Measurements from ENCODE around the gene MCM8.
A peak's percentile ranks its signal among the peaks of the same experiment; 100 is the strongest.

MCM8 gene

DNA sequence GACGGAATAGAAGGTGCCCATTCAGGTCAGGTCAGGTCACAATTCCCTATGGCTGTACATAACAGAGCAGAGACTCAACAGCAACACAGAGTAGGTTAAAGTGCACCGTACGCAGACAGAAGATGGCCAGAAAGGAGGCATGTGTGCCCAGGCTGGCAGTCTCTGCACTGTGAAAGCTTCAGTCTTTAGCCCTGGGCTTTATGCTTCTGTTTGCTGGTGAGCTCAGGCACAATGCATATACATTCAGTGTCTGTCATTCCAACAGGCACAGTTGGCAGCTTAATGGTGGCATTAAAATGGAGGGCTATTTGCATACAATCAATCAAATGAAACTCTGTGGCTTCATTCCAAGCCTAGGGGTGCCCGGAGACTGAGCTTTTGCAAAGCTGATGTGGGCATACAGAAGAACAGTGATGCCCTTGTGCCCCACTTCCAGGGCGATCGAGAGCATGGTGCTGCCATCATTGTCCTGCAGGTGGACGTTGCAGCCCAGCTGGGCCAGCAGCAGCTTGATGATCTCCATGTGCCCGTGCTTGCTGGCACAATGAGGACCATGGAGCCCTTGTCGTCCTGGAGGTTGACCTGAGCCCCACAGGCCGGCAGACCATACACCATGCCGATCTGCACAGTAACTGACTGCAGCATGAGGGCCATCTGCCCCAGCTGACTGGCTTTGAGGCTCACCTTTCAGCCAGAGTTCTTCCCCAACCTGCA is 22.5 kb upstream of the MCM8 start:
- H3K9me3 Mint-ChIP-seq, result no peaks in the 10 kb centered on the region
- H3K4me3 Mint-ChIP-seq, result no peak overlapping the region
- H3K4me1 Mint-ChIP-seq, result no peaks in the 10 kb centered on the region
- TF ChIP-seq, protein P1, sequence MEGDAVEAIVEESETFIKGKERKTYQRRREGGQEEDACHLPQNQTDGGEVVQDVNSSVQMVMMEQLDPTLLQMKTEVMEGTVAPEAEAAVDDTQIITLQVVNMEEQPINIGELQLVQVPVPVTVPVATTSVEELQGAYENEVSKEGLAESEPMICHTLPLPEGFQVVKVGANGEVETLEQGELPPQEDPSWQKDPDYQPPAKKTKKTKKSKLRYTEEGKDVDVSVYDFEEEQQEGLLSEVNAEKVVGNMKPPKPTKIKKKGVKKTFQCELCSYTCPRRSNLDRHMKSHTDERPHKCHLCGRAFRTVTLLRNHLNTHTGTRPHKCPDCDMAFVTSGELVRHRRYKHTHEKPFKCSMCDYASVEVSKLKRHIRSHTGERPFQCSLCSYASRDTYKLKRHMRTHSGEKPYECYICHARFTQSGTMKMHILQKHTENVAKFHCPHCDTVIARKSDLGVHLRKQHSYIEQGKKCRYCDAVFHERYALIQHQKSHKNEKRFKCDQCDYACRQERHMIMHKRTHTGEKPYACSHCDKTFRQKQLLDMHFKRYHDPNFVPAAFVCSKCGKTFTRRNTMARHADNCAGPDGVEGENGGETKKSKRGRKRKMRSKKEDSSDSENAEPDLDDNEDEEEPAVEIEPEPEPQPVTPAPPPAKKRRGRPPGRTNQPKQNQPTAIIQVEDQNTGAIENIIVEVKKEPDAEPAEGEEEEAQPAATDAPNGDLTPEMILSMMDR (IDR thresholded peaks at IDR 0.05; ENCODE audit: unreplicated experiment in 3 of 3), result no peak
- no peaks in the 10 kb centered on the region for H3K36me3 Mint-ChIP-seq (ENCODE audit: low read depth)
- H3K27me3 Mint-ChIP-seq (ENCODE audit: low read depth), result peaks cover 13% of the 10 kb centered on the region
- H3K27ac Mint-ChIP-seq, result no peak overlapping the region

DNA sequence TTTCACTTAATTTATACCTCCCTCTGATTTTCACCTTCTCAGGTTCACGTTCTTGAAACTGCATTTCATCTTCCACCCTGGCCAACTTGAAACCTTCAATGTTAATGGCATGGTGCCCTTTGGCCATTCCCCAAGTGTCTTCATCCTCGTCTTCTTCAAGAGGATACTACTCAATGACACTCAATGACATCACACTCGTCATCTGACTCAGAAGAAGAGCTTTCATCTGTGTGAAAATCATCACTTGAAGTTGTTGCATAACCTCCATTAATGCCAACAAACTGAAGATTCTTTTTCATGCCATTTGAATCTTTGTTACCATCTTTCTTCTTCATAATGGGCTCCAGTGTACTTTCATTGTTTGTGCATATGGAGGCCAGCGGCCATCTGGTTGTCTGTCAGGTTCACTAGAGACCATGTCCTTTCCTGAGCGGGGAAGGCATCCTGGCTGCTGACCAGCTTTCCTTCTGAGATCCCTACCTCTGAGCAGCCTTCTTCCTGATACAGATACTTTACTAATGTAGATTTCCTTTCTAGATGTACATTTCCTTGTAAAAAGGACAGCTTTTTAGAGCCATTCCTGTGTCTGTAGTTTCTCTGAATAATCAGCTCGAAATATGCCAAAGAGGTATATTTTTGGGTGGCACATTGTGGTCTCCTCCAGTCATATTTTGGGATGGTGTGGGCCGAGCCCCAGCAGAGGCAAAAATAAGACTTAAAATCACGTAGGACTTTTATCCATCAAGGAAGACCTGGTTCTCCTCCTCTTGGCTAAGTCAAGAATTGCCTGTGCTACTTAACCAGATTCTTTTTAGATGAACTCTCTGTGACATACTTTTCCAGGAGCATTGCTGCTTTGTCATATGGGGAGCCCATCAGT is 21.4 kb upstream of the MCM8 start:
- H3K9me3 Mint-ChIP-seq, result no peaks in the 10 kb centered on the region
- TF ChIP-seq, protein P1 (IDR thresholded peaks at IDR 0.05; ENCODE audit: unreplicated experiment in 3 of 3), result no peak
- H3K4me1 Mint-ChIP-seq, result no peaks in the 10 kb centered on the region
- H3K27me3 Mint-ChIP-seq (ENCODE audit: low read depth), result peaks cover 13% of the 10 kb centered on the region
- H3K36me3 Mint-ChIP-seq (ENCODE audit: low read depth), result no peaks in the 10 kb centered on the region
- no peak overlapping the region for H3K27ac Mint-ChIP-seq
- H3K4me3 Mint-ChIP-seq, result no peak overlapping the region

DNA sequence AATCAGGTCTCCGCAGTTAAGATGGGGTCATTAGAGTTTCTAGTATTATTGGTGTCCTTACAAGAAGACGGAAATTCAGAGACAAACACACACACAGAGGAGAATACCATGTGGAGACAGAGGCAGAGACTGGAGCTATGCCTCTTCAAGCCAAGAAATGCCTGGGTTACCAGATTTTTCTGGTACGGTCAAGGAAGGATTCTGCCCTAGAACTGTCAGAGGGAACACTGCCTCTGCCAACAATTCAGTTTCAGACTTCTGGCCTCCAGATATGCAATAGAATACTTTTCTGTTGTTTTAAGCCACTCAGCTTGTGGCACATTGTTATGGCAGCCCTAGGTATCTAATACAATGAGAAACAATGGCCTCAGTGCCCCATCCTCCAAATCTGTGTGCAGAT is 19.0 kb upstream of the MCM8 start:
- H3K4me3 Mint-ChIP-seq, result no peak overlapping the region

DNA sequence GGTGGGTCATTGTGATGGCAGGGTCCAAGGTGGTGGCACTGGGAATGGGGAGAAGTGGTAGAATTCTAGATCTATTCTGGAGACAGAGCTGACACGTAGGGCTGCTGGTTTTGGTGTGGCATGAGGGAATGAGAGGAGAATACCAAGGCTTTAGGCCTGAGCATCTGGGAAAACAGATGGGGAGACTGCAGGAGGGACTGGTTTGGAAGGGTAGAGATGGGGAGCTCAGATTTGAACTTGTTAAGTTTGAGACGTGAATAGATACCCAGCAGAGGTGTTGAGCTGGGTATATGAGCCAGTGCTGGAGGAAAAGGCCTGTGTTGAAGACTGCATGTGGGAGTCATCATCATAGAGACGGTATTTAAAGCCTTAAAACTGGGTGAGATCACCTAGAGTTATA is 17.7 kb upstream of the MCM8 start:
- H3K4me3 Mint-ChIP-seq, result no peak overlapping the region
- H3K9me3 Mint-ChIP-seq, result no peaks in the 10 kb centered on the region
- H3K27ac Mint-ChIP-seq, result no peak overlapping the region
- no peaks in the 10 kb centered on the region for H3K36me3 Mint-ChIP-seq (ENCODE audit: low read depth)
- H3K4me1 Mint-ChIP-seq, result no peaks in the 10 kb centered on the region
- H3K27me3 Mint-ChIP-seq (ENCODE audit: low read depth), result peaks cover 8% of the 10 kb centered on the region
- TF ChIP-seq, protein P1 (IDR thresholded peaks at IDR 0.05; ENCODE audit: unreplicated experiment in 3 of 3), result no peak

More for the DNA sequence above, 19.0 kb upstream of the MCM8 start:
- Mint-ChIP-seq H3K9me3 (no peaks in the 10 kb centered on the region), H3K27me3 (ENCODE audit: low read depth) (peaks cover 13% of the 10 kb centered on the region), H3K36me3 (ENCODE audit: low read depth) (no peaks in the 10 kb centered on the region), H3K4me1 (no peaks in the 10 kb centered on the region), H3K27ac (no peak overlapping the region)
- TF ChIP-seq, protein P1 (IDR thresholded peaks at IDR 0.05; ENCODE audit: unreplicated experiment in 3 of 3), result no peak

DNA sequence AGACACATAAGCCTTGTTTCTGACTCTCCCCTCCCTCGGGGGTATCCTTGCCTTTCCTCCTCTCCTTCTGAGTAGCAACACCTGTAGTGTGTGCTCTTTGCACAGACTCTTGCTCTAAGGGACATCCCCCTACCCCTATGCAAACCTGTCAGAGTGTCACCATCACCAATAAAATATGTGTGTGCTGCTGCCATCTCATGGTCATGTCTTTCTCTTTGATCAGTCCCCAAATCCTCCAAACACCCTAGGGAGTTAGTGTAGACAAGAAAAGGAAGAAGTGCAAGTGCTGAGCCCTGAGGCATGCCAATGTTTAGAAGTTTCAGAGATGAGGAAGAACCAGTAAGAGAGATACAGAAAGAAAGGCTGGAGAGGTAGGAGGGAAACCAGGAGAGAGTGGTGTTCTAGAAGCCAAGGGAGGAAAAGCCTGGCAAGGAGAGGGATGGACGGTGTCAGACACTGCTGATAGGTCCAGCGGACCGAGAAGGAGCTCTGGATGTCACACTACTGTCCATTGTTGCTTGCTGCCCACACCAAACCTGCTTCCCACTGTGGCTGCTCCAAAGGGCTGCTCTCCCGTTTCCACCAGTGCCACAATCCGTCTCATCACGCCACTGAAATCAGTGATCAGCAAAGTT is 16.5 kb upstream of the MCM8 start:
- H3K4me1 Mint-ChIP-seq, result no peaks in the 10 kb centered on the region
- H3K9me3 Mint-ChIP-seq, result no peaks in the 10 kb centered on the region
- H3K27ac Mint-ChIP-seq, result no peak overlapping the region
- H3K4me3 Mint-ChIP-seq, result no peak overlapping the region
- TF ChIP-seq, protein P1 (IDR thresholded peaks at IDR 0.05; ENCODE audit: unreplicated experiment in 3 of 3), result peak in 1 of 3 experiments; percentile 12
- peaks cover 5% of the 10 kb centered on the region for H3K27me3 Mint-ChIP-seq (ENCODE audit: low read depth)
- H3K36me3 Mint-ChIP-seq (ENCODE audit: low read depth), result no peaks in the 10 kb centered on the region

All from nephron (organoid).